SK-N-MC (cell line): ENCODE data around the gene DHX9.

Source experiments
- DNase-seq: peaks from one replicate; pipeline ENCODE4 v3.0.0-alpha.2; 2011; ENCODE audit warnings: low read depth, low spot score
- H3K27ac ChIP-seq: fragments of 200-600 bp; sonication (generic); 2 replicates; pipeline ENCODE4 v1.5.1; 2016; ENCODE audit warnings: mixed run types
- H3K36me3 ChIP-seq: fragments of 200-600 bp; sonication (generic); 2 replicates; pipeline ENCODE4 v1.6.1; 2017; ENCODE audit warnings: antibody characterized with exemption, low read length, mixed read lengths; ENCODE audit not compliant: insufficient read depth
- H3K4me3 ChIP-seq: fragments of 200-600 bp; sonication (generic); 2 replicates; pipeline ENCODE4 v1.5.1; 2016
- H3K9ac ChIP-seq: fragments of 200-600 bp; sonication (generic); 2 replicates; pipeline ENCODE4 v1.8.0; 2017; ENCODE audit warnings: mixed run types, mixed read lengths; ENCODE audit not compliant: insufficient read length
- H3K9me3 ChIP-seq: fragments of 200-600 bp; sonication (generic); 2 replicates; pipeline ENCODE4 v1.6.1; 2017; ENCODE audit warnings: low read depth, mild to moderate bottlenecking, antibody characterized with exemption, low read length, moderate library complexity, mixed read lengths
- EZH2 ChIP-seq: fragments of 200-600 bp; sonication (generic); IDR thresholded peaks from one replicate; pipeline ENCODE4 v1.6.1; 2017; ENCODE audit warnings: antibody characterized with exemption
- FOXP2 ChIP-seq: optimal IDR thresholded peaks from 2 replicates; pipeline ENCODE3; 2011; ENCODE audit warnings: mild to moderate bottlenecking, moderate library complexity; ENCODE audit not compliant: insufficient read depth; ENCODE audit errors: extremely low read length, control extremely low read depth
- POLR2AphosphoS5 ChIP-seq: IDR thresholded peaks from 2 replicates; pipeline ENCODE4 v1.6.1; 2012; ENCODE audit warnings: mild to moderate bottlenecking, low read depth, low read length, borderline replicate concordance

DHX9 gene

GRCh38 chr1:182925661-182926060 lies 86.5 kb downstream of the DHX9 start:
- Histone ChIP-seq H3K36me3 (no peaks in the 10 kb centered on the region), H3K4me3 (no peak overlapping the region), H3K9ac (no peak overlapping the region), H3K9me3 (no peaks in the 10 kb centered on the region), H3K27ac (no peak overlapping the region)
- TF ChIP-seq POLR2AphosphoS5 (no peak), FOXP2 (no peak), EZH2 (no peak)
- DNase-seq, result no peak

- no peak for TF ChIP-seq POLR2AphosphoS5
- TF ChIP-seq FOXP2, result no peak
- no peak for TF ChIP-seq EZH2
- Histone ChIP-seq H3K27ac (no peak overlapping the region), H3K9me3 (no peaks in the 10 kb centered on the region), H3K9ac (no peak overlapping the region), H3K36me3 (no peaks in the 10 kb centered on the region), H3K4me3 (no peak overlapping the region)
- DNase-seq, result no peak
Measured at GRCh38 chr1:182927693-182928433, 88.7 kb downstream of the DHX9 start.

- TF ChIP-seq FOXP2, result no peak
- no peak for TF ChIP-seq EZH2
- no peak for TF ChIP-seq POLR2AphosphoS5
- H3K9ac ChIP-seq, result no peak overlapping the region
- H3K9me3 ChIP-seq, result no peaks in the 10 kb centered on the region
- H3K27ac ChIP-seq, result no peak overlapping the region
- H3K4me3 ChIP-seq, result no peak overlapping the region
- DNase-seq, result no peak
- H3K36me3 ChIP-seq, result no peaks in the 10 kb centered on the region
Measured at GRCh38 chr1:182930985-182931384, 91.8 kb downstream of the DHX9 start.

GRCh38 chr1:182935716-182936115 lies 96.6 kb downstream of the DHX9 start:
- no peak overlapping the region for H3K9ac ChIP-seq
- TF ChIP-seq EZH2 (no peak), FOXP2 (no peak), POLR2AphosphoS5 (no peak)
- H3K4me3 ChIP-seq, result no peak overlapping the region
- DNase-seq, result no peak
- H3K9me3 ChIP-seq, result no peaks in the 10 kb centered on the region
- H3K27ac ChIP-seq, result no peak overlapping the region
- H3K36me3 ChIP-seq, result no peaks in the 10 kb centered on the region
